Neural progenitor cell (in vitro differentiated cells): ENCODE data around the gene RRAGD.

ENCODE experiments used
- CTCF ChIP-seq: fragments of 200-600 bp; sonication (generic); IDR thresholded peaks from 2 replicates; pipeline ENCODE4 v1.5.1; 2017; ENCODE audit warnings: antibody characterized with exemption, mild to moderate bottlenecking
- EZH2 ChIP-seq: fragments of 200-600 bp; sonication (generic); IDR thresholded peaks from 2 replicates; pipeline ENCODE4 v1.6.1; 2017; ENCODE audit warnings: antibody characterized with exemption, mild to moderate bottlenecking, moderate library complexity

GRCh38 chr6:89459501-89459900, 47.4 kb upstream of the RRAGD start:
- TF ChIP-seq CTCF (no peak), EZH2 (no peak)
